Measurements from ENCODE around the gene PTEN. TPM values are rescaled to one million over a fixed set of nuclear protein-coding genes. Genes with fewer than 3 reads are reported as not detected.

The PTEN gene
- total RNA-seq, 1 experiment from 2014 or later = 58.7 TPM

- H3K9me2 ChIP-seq (ENCODE audit: insufficient read depth) = no peaks in the 10 kb centered on the region
- RAD21 ChIA-PET (ENCODE audit: low non-redundant PET in 1 of 2, low total read pairs in 2 of 2, uncharacterized antibody in 2 of 2, unreplicated experiment in 2 of 2) = no interaction called here
- H3K27me3 ChIP-seq (ENCODE audit: insufficient read depth, low read length) = no peaks in the 10 kb centered on the region
- H3K9me3 ChIP-seq (ENCODE audit: control insufficient read depth in 1 of 2, insufficient read depth in 1 of 2, low read depth in 1 of 2, low read length in 2 of 2) = no peaks in the 10 kb centered on the region
- ATAC-seq = no peak
- intact Hi-C loops (cut with micrococcal nuclease) = no loop called here
- no peak overlapping the region for H3K9ac ChIP-seq (ENCODE audit: low read length)
- POLR2A ChIA-PET = no interaction called here
- peaks cover 51% of the 10 kb centered on the region for H3K79me2 ChIP-seq (ENCODE audit: insufficient read depth, low read length)
- H3K27ac ChIP-seq (ENCODE audit: low read depth, low read length) = no peak overlapping the region
- H4K20me1 ChIP-seq (ENCODE audit: insufficient read depth) = no peaks in the 10 kb centered on the region
- peaks cover 0 to 16% of the 10 kb centered on the region in 2 experiments; a peak in 2 of 4 replicates for H3K4me1 ChIP-seq (ENCODE audit: control insufficient read depth in 1 of 2, insufficient read depth in 2 of 2, low read length in 2 of 2)
- DNase-seq (ENCODE audit: low read depth, low spot score) = no peak
- CTCF ChIA-PET = no interaction called here
- TF ChIP-seq CEBPB (IDR thresholded peaks at IDR 0.05; ENCODE audit: low read depth) (no peak), ATF3 (IDR thresholded peaks at IDR 0.05) (no peak), ELF1 (IDR thresholded peaks at IDR 0.05; ENCODE audit: borderline replicate concordance, low read depth) (no peak), RAD21 (IDR thresholded peaks at IDR 0.05; ENCODE audit: low read depth) (no peak), TCF7L2 (IDR thresholded peaks at IDR 0.05; ENCODE audit: borderline replicate concordance, extremely low read depth, insufficient read depth, insufficient read length) (no peak), JUND (IDR thresholded peaks at IDR 0.05) (no peak), EZH2 (IDR thresholded peaks at IDR 0.05) (no peak), ZFX (IDR thresholded peaks at IDR 0.05) (no peak), SIN3A (IDR thresholded peaks at IDR 0.05; ENCODE audit: low read depth) (no peak), ZNF274 (IDR thresholded peaks at IDR 0.05; ENCODE audit: low read depth, low read length) (no peak), YY1 (IDR thresholded peaks at IDR 0.05; ENCODE audit: extremely low read depth, insufficient replicate concordance, low read depth, low read length) (no peak), ZBTB33 (IDR thresholded peaks at IDR 0.05; ENCODE audit: extremely low read depth, insufficient replicate concordance, low read length) (no peak), CBX3 (IDR thresholded peaks at IDR 0.05; ENCODE audit: low read depth) (no peak), FOSL1 (IDR thresholded peaks at IDR 0.05; ENCODE audit: low read depth) (no peak), POLR2A (IDR thresholded peaks at IDR 0.05; ENCODE audit: borderline replicate concordance, extremely low read depth, insufficient read depth, insufficient read length) (no peak), REST (IDR thresholded peaks at IDR 0.05; ENCODE audit: low read depth) (no peak), SP1 (IDR thresholded peaks at IDR 0.05; ENCODE audit: low read depth) (no peak)
- no peak overlapping the region for H3K4me2 ChIP-seq (ENCODE audit: low read length)
- BruUV-seq (replicated peaks) = no TSS peak
- no peak overlapping the region for H2AFZ ChIP-seq (ENCODE audit: low read depth, low read length, poor library complexity, severe bottlenecking)
- H3K4me3 ChIP-seq (replicated peaks in 1 of 2; ENCODE audit: low read depth in 1 of 2, low read length in 2 of 2) = no peak overlapping the region
- peaks cover 0 to 8% of the 10 kb centered on the region in 2 experiments; a peak in 1 of 4 replicates for H3K36me3 ChIP-seq (ENCODE audit: control insufficient read depth in 1 of 2, insufficient read depth in 2 of 2, low read length in 2 of 2)
Measured at GRCh38 chr10:87928996-87929395, 65.6 kb downstream of the PTEN start.
